SK-N-SH (cell line): ENCODE results near the gene IL5. TPM values are rescaled to one million over a fixed set of nuclear protein-coding genes. Genes with fewer than 3 reads are reported as not detected.

Experiments used
- CTCF ChIA-PET: fragments of 300-600, 350-600 bp; formaldehyde crosslinking; extraction: SDS; loops from one replicate; lab custom pipeline; 2021; lab: Yijun Ruan, JAX
- POLR2A ChIA-PET: fragments of 350-600 bp; sonication (Branson Sonifier 250); formaldehyde crosslinking; extraction: SDS; loops from one replicate; lab custom pipeline; 2020; ENCODE audit warnings: antibody characterized with exemption, inconsistent platforms; lab: Yijun Ruan, JAX
- DNase-seq: peaks from one replicate; pipeline ENCODE4 v3.0.0; 2012
- H2AFZ ChIP-seq: fragments of 200-600 bp; sonication (generic); 2 replicates; pipeline ENCODE4 v1.8.1; 2016; ENCODE audit warnings: antibody characterized with exemption, mild to moderate bottlenecking, low read depth
- H3F3A ChIP-seq: fragments of 200-600 bp; sonication (generic); replicated peaks from 2 replicates; pipeline ENCODE3; 2016; ENCODE audit warnings: antibody characterized with exemption, mild to moderate bottlenecking; ENCODE audit not compliant: insufficient read depth
- H3K27ac ChIP-seq, 2 experiments: fragments of 200-500 bp in 1 of 2; fragments of 200-600 bp in 1 of 2; sonication (Bioruptor generic) in 1 of 2; sonication (generic), shearing (Covaris generic) in 1 of 2; 2 replicates each; pipeline versions ENCODE4 v1.5.1 to v1.6.1; 2014 to 2016; ENCODE audit warnings: low read depth in 2 of 2, inconsistent platforms in 1 of 2, low read length in 1 of 2, mild to moderate bottlenecking in 1 of 2, mixed read lengths in 1 of 2
- H3K27me3 ChIP-seq: fragments of 200-600 bp; sonication (generic), shearing (Covaris generic); 2 replicates; pipeline ENCODE4 v1.6.1; 2016; ENCODE audit warnings: mixed run types; ENCODE audit not compliant: insufficient read depth
- H3K36me3 ChIP-seq, 2 experiments: fragments of 200-500 bp in 1 of 2; fragments of 200-600 bp in 1 of 2; sonication (Bioruptor generic) in 1 of 2; sonication (generic) in 1 of 2; replicated peaks in 1 of 2; 2 replicates each; pipeline versions ENCODE3 to v1.5.1; 2014 to 2016; ENCODE audit warnings: low read length in 1 of 2, mild to moderate bottlenecking in 1 of 2; ENCODE audit not compliant: insufficient read depth in 2 of 2, control insufficient read depth in 1 of 2
- H3K4me1 ChIP-seq, 2 experiments: fragments of 200-500 bp in 1 of 2; fragments of 200-600 bp in 1 of 2; sonication (Bioruptor generic) in 1 of 2; sonication (generic), shearing (Covaris generic) in 1 of 2; 2 replicates each; pipeline versions ENCODE4 v1.5.1 to v1.6.1; 2014 to 2016; ENCODE audit warnings: low read depth in 1 of 2, low read length in 1 of 2, mixed run types in 1 of 2; ENCODE audit not compliant: insufficient read depth in 2 of 2, control insufficient read depth in 1 of 2
- H3K4me2 ChIP-seq: fragments of 200-600 bp; sonication (generic), shearing (Covaris generic); 2 replicates; pipeline ENCODE4 v1.6.1; 2017; ENCODE audit warnings: mixed run types
- H3K4me3 ChIP-seq, 2 experiments: fragments of 200-500 bp in 1 of 2; fragments of 200-600 bp in 1 of 2; sonication (Bioruptor generic) in 1 of 2; sonication (generic), shearing (Covaris generic) in 1 of 2; 2 replicates each; pipeline versions ENCODE4 v1.5.1 to v1.8.1; 2014 to 2016; ENCODE audit warnings: low read depth in 2 of 2, inconsistent platforms in 1 of 2, low read length in 1 of 2, mild to moderate bottlenecking in 1 of 2, mixed read lengths in 1 of 2, moderate library complexity in 1 of 2
- H3K79me2 ChIP-seq: fragments of 200-600 bp; sonication (generic); 2 replicates; pipeline ENCODE4 v1.8.1; 2017; ENCODE audit warnings: mild to moderate bottlenecking; ENCODE audit not compliant: insufficient read depth
- H3K9ac ChIP-seq: fragments of 200-600 bp; sonication (generic); 2 replicates; pipeline ENCODE4 v1.6.1; 2017; ENCODE audit warnings: mixed run types
- H3K9me2 ChIP-seq: fragments of 200-600 bp; sonication (generic); 2 replicates; pipeline ENCODE4 v1.6.1; 2017; ENCODE audit warnings: mixed run types
- H3K9me3 ChIP-seq: fragments of 200-600 bp; sonication (generic); 2 replicates; pipeline ENCODE4 v1.6.1; 2017; ENCODE audit warnings: mixed run types, mild to moderate bottlenecking, moderate library complexity
- H4K20me1 ChIP-seq: fragments of 200-600 bp; sonication (generic); 2 replicates; pipeline ENCODE4 v1.6.1; 2017; ENCODE audit warnings: mild to moderate bottlenecking, mixed run types; ENCODE audit not compliant: insufficient read depth
- ELF1 ChIP-seq: IDR thresholded peaks from 2 replicates; pipeline ENCODE4 v1.4.0; 2012
- EP300 ChIP-seq, 2 experiments: IDR thresholded peaks; 2 replicates each; pipeline versions ENCODE4 v1.4.0 to v1.6.1; 2012; ENCODE audit warnings: borderline replicate concordance in 1 of 2, low read depth in 1 of 2, low read length in 1 of 2
- FOSL2 ChIP-seq: IDR thresholded peaks from 2 replicates; pipeline ENCODE4 v1.4.0; 2012; ENCODE audit warnings: low read depth, mild to moderate bottlenecking, moderate library complexity, borderline replicate concordance
- FOXJ3 ChIP-seq: sonication (generic); formaldehyde crosslinking; IDR thresholded peaks from 2 replicates; pipeline ENCODE4 v1.5.1; 2020; ENCODE audit warnings: mild to moderate bottlenecking, missing genetic modification reagents
- GABPA ChIP-seq: IDR thresholded peaks from 2 replicates; pipeline ENCODE4 v1.4.0; 2012; ENCODE audit warnings: low read depth, mild to moderate bottlenecking
- GATA2 ChIP-seq: sonication (generic); formaldehyde crosslinking; IDR thresholded peaks from 2 replicates; pipeline ENCODE4 v1.5.0; 2020; ENCODE audit warnings: mild to moderate bottlenecking, missing genetic modification reagents
- MXI1 ChIP-seq: IDR thresholded peaks from 2 replicates; pipeline ENCODE4 v1.6.1; 2012; ENCODE audit warnings: mild to moderate bottlenecking, low read depth, low read length, improper control_type of control experiment
- RAD21 ChIP-seq: IDR thresholded peaks from 2 replicates; pipeline ENCODE4 v1.6.1; 2012; ENCODE audit warnings: mild to moderate bottlenecking, low read length
- RCOR1 ChIP-seq: fragments of 150-350 bp; IDR thresholded peaks from 2 replicates; pipeline ENCODE4 v1.6.1; 2017; ENCODE audit warnings: antibody characterized with exemption, low read length
- RFX5 ChIP-seq: IDR thresholded peaks from 2 replicates; pipeline ENCODE4 v1.6.1; 2012; ENCODE audit warnings: mild to moderate bottlenecking, improper control_type of control experiment, low read length
- RXRA ChIP-seq: IDR thresholded peaks from 2 replicates; pipeline ENCODE4 v1.4.0; 2012; ENCODE audit warnings: low read depth, mild to moderate bottlenecking, borderline replicate concordance
- TAF1 ChIP-seq: IDR thresholded peaks from 2 replicates; pipeline ENCODE4 v1.6.1; 2012; ENCODE audit warnings: low read depth, mild to moderate bottlenecking, low read length, moderate library complexity, borderline replicate concordance
- YY1 ChIP-seq: IDR thresholded peaks from 2 replicates; pipeline ENCODE4 v1.4.0; 2012; ENCODE audit warnings: low read depth, mild to moderate bottlenecking
- WGBS: methylation state at CpG from one replicate; pipeline ENCODE4 v1.1.6; 2017; ENCODE audit warnings: low lambda C conversion rate; 5-methylcytosine and 5-hydroxymethylcytosine counted together
- polyA plus RNA-seq, 3 experiments: library from polyadenylated mRNA; depleted of rRNA; stranded (reverse); fragments of >200 nt; gene quantifications; 2 replicates each; pipeline ENCODE4 v1.2.3, GENCODE V29; 2012
- TF ChIP-seq, protein P1 (sequence below): IDR thresholded peaks from 2 replicates; pipeline ENCODE4 v1.4.0; 2012; ENCODE audit warnings: low read depth, borderline replicate concordance
- TF ChIP-seq, protein P2 (sequence below): fragments of 200-600 bp; sonication (generic); IDR thresholded peaks from 2 replicates; pipeline ENCODE4 v1.6.1; 2017; ENCODE audit warnings: antibody characterized with exemption, mild to moderate bottlenecking, moderate library complexity
- TF ChIP-seq, protein P3 (sequence below): IDR thresholded peaks from 2 replicates; pipeline ENCODE4 v1.4.0; 2012; ENCODE audit warnings: low read depth

The IL5 gene
- polyA plus RNA-seq, 1 of the 3 experiments (the other 2 are of a cell fraction) = not detected

DNA sequence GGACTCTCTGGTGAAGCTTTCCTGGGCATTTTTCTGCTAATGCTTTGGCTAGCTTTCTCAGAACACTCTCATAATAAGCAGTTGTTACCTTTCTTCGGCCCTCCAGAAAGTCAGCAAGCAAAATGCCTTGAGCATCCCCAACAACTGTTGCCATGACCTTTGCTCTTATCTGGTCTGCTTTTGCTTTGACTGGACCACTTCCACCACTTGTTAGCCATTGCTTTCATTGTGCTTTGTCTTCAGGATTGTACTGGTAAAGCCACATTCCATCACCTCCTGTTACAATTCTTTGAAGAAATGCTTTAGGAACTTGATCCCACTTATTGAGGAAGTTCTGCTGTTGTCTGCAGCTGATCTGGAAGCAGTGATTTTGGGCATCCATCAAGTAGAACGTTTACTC is 49.2 kb upstream of the IL5 start:
- Histone ChIP-seq H3K9me2 (no peaks in the 10 kb centered on the region), H3K4me2 (no peak overlapping the region), H4K20me1 (no peaks in the 10 kb centered on the region), H3K36me3 (peaks cover 65 to 93% of the 10 kb centered on the region in 2 experiments), H3K9me3 (no peaks in the 10 kb centered on the region), H2AFZ (no peak overlapping the region), H3K27me3 (no peaks in the 10 kb centered on the region), H3K4me1 (peaks cover 0 to 8% of the 10 kb centered on the region in 2 experiments; a peak in 3 of 4 replicates), H3K79me2 (no peaks in the 10 kb centered on the region), H3K27ac (no peak overlapping the region), H3K9ac (no peak overlapping the region), H3F3A (no peaks in the 10 kb centered on the region), H3K4me3 (no peak overlapping the region)
- WGBS = 83% methylated on average over 2 of the region's 2 CpGs
- POLR2A ChIA-PET = no interaction called here
- DNase-seq = no peak
- TF ChIP-seq TAF1 (no peak), RCOR1 (no peak), GATA2 (no peak), FOSL2 (no peak)
- TF ChIP-seq, protein P1, sequence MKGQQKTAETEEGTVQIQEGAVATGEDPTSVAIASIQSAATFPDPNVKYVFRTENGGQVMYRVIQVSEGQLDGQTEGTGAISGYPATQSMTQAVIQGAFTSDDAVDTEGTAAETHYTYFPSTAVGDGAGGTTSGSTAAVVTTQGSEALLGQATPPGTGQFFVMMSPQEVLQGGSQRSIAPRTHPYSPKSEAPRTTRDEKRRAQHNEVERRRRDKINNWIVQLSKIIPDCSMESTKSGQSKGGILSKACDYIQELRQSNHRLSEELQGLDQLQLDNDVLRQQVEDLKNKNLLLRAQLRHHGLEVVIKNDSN = no peak
- CTCF ChIA-PET = interaction anchor here (0.6 to 1.2 kb wide), 2 partner anchors 52 to 366 kb away, joined by 3 to 5 read pairs; no protein-coding TSS in a partner anchor

DNA sequence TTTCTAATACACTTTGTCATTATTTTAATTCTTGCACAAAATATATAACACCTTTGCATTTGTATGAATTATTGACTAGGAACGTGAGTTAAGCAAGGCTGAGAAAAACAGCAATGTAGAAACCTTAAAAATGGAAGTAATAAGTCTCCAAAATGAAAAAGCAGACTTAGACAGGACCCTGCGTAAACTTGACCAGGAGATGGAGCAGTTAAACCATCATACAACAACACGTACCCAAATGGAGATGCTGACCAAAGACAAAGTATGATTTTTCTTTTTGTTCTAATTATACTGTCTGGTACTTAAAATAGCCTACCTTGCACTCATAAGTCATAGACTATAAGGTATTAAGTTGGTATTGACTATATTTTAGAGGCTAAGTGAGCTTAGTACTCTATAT is 47.8 kb upstream of the IL5 start:
- H3K4me2 ChIP-seq = no peak overlapping the region
- POLR2A ChIA-PET = no interaction called here
- no peak overlapping the region for H3K9ac ChIP-seq
- H3K36me3 ChIP-seq = peaks cover 67 to 93% of the 10 kb centered on the region in 2 experiments
- TF ChIP-seq, protein P2, sequence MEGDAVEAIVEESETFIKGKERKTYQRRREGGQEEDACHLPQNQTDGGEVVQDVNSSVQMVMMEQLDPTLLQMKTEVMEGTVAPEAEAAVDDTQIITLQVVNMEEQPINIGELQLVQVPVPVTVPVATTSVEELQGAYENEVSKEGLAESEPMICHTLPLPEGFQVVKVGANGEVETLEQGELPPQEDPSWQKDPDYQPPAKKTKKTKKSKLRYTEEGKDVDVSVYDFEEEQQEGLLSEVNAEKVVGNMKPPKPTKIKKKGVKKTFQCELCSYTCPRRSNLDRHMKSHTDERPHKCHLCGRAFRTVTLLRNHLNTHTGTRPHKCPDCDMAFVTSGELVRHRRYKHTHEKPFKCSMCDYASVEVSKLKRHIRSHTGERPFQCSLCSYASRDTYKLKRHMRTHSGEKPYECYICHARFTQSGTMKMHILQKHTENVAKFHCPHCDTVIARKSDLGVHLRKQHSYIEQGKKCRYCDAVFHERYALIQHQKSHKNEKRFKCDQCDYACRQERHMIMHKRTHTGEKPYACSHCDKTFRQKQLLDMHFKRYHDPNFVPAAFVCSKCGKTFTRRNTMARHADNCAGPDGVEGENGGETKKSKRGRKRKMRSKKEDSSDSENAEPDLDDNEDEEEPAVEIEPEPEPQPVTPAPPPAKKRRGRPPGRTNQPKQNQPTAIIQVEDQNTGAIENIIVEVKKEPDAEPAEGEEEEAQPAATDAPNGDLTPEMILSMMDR = peak; percentile 43
- TF ChIP-seq TAF1 = no peak
- peak; percentile 44 for TF ChIP-seq RAD21
- TF ChIP-seq, all 33 proteins: peak for 2
- H3K27me3 ChIP-seq = no peaks in the 10 kb centered on the region
- 98% methylated on average over 3 of the region's 3 CpGs for WGBS
- no peak overlapping the region for H3K27ac ChIP-seq
- H3F3A ChIP-seq = no peaks in the 10 kb centered on the region
- peaks cover under 1% of the 10 kb centered on the region; the same call in 1 of the 2 replicates for H3K79me2 ChIP-seq
- H3K9me2 ChIP-seq = no peaks in the 10 kb centered on the region
- no peaks in the 10 kb centered on the region for H3K9me3 ChIP-seq
- DNase-seq = peak; percentile 4
- H3K4me3 ChIP-seq = no peak overlapping the region
- CTCF ChIA-PET = interaction anchor here (0.5 to 1.2 kb wide), 6 partner anchors 9 to 286 kb away, joined by 3 to 5 read pairs (median 3); no protein-coding TSS in a partner anchor
- H2AFZ ChIP-seq = no peak overlapping the region
- H3K4me1 ChIP-seq = peaks cover 0 to 8% of the 10 kb centered on the region in 2 experiments; a peak in 3 of 4 replicates
- no peaks in the 10 kb centered on the region for H4K20me1 ChIP-seq

DNA sequence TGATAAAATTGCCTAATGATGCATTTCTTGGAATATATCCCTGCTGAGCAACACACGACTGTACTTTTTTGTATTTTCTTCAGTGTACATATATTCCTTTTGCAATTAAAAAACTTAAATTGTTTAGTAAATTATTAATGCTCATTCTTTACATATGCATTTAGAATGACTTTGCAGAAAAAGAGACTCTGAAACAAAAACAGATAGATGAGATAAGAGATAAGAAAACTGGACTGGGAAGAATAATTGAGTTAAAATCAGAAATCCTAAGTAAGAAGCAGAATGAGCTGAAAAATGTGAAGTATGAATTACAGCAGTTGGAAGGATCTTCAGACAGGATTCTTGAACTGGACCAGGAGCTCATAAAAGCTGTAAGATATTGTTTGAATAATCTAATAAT is 46.1 kb upstream of the IL5 start:
- H3K36me3 ChIP-seq = peaks cover 54 to 80% of the 10 kb centered on the region in 2 experiments
- WGBS = 92% methylated on average over 1 of the region's 1 CpG
- H2AFZ ChIP-seq = no peak overlapping the region
- H3K9ac ChIP-seq = no peak overlapping the region
- H3K4me3 ChIP-seq = no peak overlapping the region
- H4K20me1 ChIP-seq = no peaks in the 10 kb centered on the region
- CTCF ChIA-PET = interaction anchor here (1.0 kb wide), 1 partner anchor 231 kb away, joined by 4 read pairs; no protein-coding TSS in a partner anchor
- no peak overlapping the region for H3K27ac ChIP-seq
- H3K9me3 ChIP-seq = no peaks in the 10 kb centered on the region
- H3K9me2 ChIP-seq = no peaks in the 10 kb centered on the region
- H3K4me1 ChIP-seq = peaks cover 0 to 8% of the 10 kb centered on the region in 2 experiments; a peak in 2 of 4 replicates
- H3K27me3 ChIP-seq = no peaks in the 10 kb centered on the region
- TF ChIP-seq FOXJ3 (CRISPR knock-in tag) = no peak
- no peak for TF ChIP-seq ELF1
- no peak for TF ChIP-seq YY1
- no peak for TF ChIP-seq RFX5
- no peak for TF ChIP-seq RXRA
- TF ChIP-seq, protein P3, sequence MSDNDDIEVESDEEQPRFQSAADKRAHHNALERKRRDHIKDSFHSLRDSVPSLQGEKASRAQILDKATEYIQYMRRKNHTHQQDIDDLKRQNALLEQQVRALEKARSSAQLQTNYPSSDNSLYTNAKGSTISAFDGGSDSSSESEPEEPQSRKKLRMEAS = no peak
- no peak for TF ChIP-seq GABPA
- TF ChIP-seq EP300 (IDR thresholded peaks at IDR 0.05; ENCODE audit: borderline replicate concordance in 1 of 2, low read depth in 1 of 2, low read length in 1 of 2) = no peak
- TF ChIP-seq MXI1 = no peak
- TF ChIP-seq, all 33 proteins: peak for 0
- Histone ChIP-seq H3F3A (peaks cover 4% of the 10 kb centered on the region), H3K4me2 (no peak overlapping the region), H3K79me2 (peaks cover 14% of the 10 kb centered on the region; the same call in 1 of the 2 replicates)
- POLR2A ChIA-PET = no interaction called here
- DNase-seq = no peak
